ENCODE measurements around the gene AMZ2.
"Not testable (repeated sequence)": the region's sequence is repeated elsewhere in the genome, so short reads cannot be mapped to it uniquely, and the experiment has no call there.

AMZ2 gene, protein sequence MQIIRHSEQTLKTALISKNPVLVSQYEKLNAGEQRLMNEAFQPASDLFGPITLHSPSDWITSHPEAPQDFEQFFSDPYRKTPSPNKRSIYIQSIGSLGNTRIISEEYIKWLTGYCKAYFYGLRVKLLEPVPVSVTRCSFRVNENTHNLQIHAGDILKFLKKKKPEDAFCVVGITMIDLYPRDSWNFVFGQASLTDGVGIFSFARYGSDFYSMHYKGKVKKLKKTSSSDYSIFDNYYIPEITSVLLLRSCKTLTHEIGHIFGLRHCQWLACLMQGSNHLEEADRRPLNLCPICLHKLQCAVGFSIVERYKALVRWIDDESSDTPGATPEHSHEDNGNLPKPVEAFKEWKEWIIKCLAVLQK

DNA sequence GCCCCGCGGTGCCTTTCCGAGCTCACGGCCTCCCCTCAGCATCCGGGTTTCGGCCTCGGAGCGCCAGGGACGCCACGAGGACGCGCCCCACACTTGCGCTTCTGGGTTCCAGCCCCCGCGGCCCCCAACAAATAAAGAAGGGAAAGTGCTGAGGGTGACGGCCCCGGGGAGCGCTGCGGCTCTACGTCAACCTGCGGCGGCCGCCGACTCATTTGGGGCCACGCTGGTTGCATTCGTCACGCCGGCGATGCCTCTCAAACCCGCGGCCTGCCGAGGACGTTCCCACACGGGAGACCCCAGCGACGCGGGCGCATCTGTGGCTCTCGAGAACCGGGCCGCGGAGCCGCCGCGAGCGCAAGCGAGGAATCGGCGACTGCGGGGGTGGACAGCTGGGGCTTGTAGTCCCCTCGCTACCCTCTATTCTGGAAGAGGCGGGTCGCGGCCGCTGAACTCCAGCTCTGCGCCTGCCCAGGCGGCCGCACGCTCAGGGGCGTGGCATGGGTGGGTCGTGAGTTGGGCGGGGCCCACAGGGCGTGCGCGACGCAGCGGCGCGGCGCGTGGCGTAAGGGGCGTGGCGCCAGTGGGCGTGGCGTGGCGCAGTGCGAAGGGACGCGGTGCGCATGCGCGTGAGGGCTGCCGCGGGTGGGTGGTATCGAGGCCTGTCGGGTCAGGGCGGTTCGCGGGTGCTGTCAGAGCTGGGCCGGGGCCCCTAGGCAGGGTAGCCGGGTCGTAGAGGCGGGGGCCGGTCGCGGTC lies at the start of gene AMZ2:
Gene AMZ2, plus strand, starts transcription at position 599 of the 754 bp plus-strand sequence. CDS start 2,145 bp downstream, outside the sequence.
- DNase-seq: peak; percentile 90

DNA sequence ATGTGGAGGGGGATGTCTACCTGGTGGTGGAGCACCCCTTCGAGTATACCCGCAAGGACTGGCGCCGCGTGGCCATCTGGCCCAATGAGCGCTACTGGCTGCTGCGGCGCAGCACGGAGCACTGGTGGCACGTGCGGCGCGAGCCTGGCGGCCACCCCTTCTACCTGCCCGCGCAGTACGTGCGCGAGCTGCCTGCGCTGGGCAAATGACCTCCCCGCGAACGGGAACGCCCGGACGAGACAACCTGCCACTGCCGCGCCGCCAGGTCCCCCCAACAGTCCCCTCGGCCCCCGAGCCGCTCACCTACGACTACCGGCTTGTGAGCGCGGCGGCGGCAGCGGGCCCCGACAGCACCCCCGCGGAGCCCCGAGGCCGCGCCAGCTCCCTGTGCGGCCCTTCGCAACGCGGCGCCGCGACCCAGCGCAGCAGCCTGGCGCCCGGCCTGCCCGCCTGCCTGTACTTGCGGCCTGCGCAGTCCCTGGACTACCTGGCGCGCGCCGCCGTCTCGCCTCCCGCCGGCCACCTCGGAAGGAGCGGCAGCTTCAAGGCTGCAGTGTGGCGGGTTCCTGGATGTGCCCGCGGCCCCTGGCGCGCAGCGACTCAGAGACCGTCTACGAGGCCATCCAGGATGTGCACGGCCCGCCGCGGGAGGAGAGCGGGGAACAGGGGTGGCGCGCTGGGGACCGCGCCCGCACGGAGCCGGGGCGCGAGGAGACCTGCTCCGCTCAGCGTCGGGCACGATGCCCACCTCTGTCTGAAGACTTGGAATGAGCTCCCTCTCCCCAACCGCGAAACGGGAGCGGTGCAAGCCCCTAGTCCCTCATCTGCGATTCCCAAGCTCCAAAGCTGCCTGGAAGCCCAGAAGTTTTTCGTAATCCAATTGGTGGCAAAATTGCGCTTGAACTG lies 48.7 kb upstream of the AMZ2 start:
- DNase-seq: peak; percentile 40

DNA sequence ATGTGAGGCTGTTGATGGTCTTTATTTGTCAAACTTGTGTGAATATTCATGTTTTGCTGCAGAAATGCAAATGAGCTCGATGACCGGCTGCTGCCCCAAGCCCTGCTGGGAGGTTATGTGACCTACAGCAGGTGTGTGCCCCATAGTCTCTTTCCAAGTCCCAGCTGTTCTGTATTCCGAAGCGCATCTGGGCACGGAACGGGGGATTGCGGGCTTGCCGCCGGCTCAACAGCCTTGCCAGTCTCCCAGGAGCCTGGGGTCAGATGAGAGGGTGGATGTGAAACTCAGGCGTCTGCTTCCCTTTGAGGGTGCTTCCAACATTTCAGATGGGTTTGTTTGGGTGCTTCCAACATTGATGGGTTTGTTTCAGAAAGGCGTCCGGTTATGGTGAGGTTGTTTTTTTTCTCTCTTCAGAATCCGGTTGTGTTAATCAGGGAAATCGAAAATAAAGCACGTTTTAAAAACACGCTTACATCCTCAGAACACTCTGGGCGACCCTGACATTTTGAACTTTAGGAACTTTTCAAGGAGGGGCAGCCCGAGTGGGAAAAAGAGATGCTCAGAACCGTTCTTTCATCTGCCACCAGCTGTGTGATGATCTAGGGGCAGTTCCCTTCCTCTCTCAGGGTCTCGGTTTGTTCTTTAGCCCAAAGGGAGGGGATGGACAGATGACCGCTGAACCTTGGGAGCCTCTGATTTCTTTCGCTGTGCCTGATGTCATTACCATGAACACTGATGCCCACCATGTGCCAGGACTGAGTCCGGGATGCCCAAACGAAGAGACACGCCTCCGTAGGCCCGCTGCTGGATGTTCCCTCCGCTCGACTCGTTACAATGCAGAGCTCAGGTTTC lies 47.8 kb upstream of the AMZ2 start:
- no peak for DNase-seq

DNA sequence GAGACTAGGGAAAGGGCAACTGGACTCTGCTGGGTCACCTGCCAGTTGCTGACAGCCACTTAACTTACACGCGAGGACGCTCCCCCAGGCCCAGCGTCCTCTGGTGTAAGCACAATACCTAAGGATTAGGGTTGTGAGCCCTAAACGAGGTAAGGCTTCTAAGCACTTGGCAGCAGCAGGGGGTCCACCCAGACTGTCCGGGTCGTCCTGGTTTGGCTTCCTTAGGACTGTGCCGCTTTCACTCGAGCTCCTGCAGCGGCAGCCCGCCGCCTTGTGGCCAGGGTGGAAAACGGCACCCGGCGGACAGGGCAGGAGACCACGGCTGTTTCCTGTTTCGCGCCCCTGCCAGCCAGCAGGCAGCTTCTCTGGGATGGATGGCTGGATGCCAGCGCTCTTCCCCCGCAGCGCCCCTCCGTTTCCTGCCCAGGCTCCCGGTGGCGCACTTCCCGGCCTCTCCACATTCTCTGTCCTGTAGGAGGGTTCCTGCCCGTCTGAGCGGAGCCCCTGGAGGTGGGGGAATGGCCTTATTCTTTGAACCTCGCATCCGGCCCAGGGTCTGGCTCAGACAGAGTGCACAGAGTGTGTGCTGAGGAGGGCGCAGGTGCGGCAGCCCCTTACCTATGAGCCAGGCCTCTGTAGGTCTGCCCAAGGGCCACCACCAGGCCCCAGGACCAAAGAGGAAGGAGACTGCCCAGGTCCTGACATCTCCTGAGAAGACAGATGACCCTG lies 47.0 kb upstream of the AMZ2 start:
- peak; percentile 92 for DNase-seq

DNA sequence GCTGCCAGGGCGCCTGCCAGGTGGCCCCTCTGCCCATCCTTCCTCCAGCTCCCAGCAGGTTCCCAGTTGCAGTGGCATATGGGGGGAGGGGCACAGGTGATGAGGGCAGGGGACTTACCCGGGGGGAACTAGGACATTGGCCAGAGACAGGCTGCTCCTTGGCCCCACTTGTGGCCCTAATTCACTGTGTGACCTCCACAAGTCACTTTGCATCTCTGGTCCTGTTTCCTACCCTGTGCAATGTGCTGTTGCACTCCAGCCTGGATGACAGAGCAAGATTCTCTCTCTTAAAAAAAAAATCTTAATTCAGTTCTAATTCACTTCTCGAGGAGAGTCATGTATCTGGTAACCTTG lies 46.4 kb upstream of the AMZ2 start:
- DNase-seq: not testable (repeated sequence)

DNA sequence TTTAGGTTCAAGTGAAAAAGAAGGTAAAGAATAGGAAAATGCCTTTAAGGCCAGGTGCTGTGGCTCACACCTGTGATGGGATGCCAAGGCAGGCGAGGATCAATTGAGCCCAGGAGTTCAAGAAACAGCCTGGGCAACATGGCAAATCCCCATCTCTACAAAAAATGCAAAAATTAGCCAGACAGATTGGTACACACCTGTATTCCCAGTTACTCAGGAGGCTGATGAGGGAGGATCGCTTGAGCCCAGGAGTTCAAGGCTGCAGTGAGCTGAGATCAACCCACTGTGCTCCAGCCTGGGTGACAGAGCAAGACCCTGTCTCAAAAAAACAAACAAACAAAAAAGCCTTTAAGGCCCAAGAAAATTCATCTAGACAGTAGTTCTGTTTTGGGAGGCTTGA lies 45.5 kb upstream of the AMZ2 start:
- DNase-seq: not testable (repeated sequence)

DNA sequence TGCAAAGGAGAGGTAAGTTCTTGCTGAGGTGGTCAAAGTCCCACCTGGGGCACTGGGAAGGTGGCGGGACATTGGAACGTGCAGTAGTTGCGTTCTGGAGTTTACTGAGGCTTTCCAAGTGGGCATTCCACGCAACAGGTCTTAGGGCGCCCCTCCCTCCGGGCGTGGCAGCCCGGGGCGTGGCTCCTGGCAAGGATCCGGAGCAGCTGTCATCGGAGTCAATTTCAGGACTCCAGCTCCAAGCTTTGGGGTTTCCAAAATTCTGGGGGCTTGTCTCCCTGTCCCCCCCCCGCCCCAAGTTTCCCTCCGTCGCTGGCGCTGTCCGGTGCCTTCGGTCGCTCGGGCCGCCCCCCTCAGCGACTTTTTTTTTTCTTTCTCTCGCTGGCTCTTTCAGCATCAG lies 43.1 kb upstream of the AMZ2 start:
- DNase-seq: no peak

DNA sequence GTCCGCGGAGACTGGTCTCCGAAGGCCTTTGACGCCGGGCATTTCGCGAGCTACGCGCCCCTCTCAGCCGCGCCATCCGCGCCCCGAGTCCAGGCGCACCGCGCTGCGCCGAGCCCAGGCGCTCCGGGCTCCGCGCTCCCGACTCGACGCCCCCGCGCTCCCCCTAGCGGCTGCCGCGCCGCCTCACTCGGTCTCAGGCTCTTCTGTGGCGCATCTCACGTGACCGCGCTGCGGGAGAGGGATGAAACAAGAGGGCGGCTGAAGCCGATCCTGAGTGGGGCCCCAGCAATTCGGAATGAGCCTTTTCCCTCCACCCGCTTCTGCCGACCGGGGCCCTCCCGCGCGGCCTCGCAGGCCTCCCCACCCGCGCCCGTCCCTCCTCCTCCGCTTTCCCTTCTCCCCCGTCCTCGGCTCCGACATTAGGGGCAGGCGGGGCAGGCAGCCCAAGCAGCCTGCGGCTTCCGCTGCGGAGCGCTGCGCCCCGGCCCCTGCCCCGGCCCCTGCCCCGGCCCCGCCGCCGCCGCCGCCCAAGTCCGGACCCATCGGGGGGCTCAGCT lies 42.5 kb upstream of the AMZ2 start:
- DNase-seq: peak; percentile 91

DNA sequence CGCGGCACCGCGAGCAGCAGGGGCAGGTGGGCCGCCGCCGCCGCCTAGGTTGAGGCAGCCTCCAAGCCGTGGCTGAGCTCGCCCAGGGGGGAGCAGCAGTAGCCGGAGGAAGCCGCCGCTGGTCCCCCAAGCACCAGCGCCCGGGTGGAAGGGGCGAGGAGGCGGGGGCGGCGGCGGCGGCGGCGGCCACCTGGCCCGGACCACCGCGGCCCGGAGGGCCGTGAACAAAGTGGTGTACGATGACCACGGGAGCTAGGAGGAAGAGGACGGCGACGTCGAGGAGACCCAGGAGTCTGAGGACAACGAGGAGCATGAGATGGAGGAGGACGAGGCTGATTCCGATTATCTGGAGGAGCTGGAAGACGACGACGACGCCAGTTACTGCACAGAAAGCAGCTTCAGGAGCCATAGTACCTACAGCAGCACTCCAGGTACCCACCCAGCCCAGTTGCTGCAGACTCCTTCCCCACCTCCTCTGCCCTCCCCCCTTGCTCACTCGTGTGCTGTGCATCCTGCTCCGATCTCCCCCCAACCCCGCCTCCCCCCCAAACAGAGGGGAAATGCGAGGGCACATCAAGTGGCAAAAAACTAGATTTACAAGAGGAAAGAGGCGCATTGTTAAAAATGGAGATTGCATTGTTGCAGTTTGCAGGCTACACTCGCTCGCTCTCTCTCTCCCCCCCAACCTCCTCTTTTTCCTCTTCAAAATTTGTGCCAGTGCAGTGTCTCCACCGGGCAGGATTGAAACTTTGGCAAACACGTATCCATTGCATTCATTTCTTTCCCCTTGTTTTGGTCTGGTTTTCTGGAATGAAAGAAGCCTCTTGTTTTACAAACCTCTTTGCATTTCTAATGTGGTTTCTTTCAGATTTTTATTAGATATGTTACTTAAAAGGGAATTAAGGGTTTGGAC lies 41.8 kb upstream of the AMZ2 start:
- DNase-seq: peak; percentile 54

DNA sequence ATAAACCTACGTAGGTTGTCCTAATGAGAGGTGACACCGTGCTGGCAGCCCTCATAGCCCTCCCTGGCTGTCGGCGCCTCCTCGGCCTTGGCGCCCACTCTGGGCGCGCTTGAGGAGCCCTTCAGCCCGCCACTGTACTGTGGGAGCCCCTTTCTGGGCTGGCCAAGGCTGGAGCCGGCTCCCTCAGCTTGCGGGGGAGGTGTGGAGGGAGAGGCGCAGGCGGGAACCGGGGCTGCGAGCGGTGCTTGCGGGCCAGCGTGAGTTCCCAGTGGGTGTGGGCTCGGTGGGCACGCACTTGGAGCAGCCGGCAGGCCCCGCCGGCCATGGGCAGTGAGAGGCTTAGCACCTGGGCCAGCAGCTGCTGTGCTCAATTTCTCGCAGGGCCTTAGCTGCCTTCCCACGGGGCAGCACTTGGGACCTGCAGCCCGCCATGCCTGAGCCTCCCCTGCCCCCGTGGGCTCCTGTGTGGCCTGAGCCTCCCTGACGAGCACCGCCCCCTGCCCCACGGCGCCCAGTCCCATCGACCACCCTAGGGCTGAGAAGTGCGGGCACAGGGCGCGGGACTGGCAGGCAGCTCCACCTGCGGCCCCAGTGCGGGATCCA lies 40.1 kb upstream of the AMZ2 start:
- DNase-seq: no peak

DNA sequence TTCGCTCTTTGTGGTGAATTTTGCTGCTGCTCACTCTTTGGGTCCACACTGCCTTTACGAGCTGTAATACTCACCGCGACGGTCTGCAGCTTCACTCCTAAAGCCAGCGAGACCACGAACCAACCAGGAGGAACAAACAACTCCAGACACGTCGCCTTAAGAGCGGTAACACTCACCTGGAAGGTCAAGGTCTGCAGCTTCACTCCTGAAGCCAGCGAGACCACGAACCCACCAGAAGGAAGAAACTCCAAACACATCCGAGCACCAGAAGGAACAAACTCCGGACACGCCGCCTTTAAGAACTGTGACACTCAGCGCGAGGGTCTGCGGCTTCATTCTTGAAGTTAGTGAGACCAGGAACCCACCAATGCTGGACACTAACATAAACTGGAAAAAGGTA lies 39.2 kb upstream of the AMZ2 start:
- DNase-seq: not testable (repeated sequence)

DNA sequence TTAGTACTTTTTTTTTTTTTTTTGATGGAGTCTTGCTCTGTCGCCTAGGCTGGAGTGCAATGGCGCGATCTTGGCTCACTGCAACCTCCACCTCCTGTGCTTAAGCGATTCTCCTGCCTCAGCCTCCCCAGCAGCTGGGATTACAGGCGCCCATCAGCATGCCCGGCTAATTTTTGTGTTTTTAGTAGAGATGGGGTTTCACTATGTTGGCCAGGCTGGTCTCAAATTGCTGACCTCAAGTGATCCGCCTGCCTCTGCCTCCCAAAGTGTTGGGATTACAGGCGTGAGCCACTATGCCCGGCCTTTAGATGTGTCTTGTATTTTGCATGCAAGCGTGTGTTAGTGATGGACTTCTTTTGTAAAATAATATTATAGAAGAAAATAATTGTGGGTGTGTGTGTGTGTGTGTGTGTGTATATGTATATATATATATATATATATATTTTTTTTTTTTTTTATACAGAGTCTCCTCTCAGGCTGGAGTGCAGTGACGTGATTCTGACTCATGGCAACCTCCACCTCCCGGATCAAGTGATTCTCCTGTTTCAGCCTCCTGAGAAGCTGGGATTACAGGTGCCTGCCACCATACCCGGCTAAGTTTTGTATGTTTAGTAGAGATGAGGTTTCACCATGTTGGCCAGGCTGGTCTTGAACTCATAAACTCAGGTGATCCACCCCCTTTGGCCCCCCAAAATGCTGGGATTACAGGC lies 38.5 kb upstream of the AMZ2 start:
- not testable (repeated sequence) for DNase-seq

DNA sequence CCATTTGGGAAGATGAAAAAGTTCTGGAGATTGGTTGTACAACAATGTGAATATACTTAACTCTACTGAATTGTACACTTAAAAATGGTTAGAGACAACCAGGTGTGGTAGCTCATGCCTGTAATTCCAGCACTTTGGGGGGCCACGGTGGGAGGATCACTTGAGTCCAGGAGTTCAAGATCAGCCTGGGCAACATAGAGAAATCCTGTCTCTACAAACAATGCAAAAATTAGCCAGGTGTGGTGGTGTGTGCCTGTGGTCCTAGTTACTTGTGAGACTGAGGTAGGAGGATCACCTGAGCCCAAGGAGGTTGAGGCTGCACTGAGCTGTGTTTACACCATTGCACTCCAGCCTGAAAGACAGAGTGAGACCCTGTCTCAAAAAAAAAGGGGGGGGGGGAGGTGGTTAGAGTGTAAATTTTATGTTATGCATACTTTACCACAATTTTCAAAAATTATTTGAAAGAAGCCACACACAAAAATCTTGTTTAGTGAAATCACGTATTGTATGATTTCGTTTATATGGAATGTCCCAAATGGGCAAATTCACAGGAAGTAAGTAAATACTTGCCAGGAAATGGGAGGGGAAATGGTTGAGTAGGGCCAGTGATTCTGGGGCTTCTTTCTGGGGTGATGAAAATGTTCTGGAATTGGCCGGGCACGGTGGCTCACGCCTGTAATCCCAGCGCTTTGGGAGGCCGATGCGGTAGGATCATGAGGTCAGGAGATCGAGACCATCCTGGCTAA lies 37.1 kb upstream of the AMZ2 start:
- no peak for DNase-seq

DNA sequence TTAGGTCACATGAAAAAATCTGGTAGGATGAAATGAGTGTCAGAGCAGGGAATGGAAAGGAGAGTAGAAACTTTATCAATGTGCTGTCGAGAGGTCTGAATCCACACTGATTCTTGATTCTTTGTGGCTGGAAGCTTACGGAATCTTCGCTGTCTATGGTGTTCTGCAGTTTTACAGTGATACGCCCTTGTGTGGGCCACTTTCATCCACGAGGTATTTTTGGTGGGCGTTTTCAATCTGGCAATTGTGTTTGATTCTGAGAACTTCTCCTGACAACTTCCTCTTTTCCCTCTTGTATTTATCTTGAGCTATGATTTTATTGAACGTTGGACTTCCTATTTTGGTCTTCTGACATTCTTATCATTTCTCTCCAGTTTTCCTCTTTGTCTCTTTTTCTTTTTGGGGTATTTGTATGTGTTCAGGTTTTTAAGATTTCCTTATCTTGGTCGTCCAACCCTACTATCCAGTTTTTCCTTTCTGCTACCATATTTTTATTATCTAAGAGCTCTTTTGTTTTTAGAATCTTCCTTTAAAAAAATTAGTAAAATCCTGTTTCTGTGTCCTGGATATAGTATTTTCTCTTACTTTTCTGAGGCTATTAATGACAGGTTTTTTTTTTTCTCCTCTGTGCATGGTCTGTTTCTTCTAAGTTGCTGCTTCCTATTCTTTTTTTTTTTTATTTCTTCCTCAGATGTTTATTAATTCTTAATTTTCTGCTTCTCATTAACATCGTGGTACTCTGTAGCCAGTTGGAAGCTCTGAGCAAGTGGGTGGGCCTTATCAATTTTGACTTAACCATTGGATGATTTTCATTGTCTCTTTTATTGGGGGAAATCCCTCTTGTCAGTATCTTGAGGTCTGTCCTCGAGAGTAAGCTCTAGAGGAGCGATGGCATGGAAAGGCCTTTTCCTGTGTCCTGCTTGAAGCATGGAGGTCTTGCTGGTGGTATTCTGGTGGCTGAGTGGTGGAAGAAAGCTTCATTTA lies 34.1 kb upstream of the AMZ2 start:
- DNase-seq: not testable (repeated sequence)

DNA sequence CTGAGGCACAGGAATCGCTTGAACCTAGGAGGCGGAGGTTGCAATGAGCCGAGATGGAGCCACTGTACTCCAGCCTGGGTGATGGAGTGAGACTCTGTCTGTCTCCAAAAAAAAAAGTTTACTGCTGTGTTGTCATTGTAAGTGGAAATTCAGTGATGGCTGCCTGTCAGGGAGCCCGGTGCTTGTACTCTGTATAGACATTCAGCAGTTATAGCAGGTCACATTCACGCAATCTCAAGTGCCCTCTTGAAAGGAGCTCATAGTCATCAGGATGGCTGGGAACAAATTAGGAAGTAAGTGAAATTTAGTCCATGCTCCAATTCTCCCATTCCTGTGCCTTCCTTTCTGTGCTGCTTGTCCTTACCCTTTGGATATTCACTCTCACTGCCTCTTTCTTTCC lies 32.4 kb upstream of the AMZ2 start:
- DNase-seq: not testable (repeated sequence)

DNA sequence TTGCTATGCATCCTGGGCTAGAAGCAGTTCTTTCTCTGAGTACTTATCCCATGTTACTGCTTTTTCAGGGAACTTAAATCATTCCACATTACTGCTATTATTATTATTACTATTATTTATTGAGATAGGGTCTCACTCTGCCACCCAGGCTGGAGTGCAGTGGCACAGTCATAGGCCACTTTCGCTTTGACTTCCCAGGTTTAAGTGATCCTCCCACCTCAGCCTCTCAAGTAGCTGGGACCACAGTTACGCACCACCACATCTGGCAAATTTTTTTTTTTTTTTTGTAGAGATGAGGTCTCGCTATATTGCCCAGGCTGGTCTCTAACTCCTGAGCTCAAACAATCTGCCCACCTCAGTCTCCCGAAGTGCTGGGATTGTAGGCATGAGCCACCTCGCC lies 28.4 kb upstream of the AMZ2 start:
- not testable (repeated sequence) for DNase-seq

DNA sequence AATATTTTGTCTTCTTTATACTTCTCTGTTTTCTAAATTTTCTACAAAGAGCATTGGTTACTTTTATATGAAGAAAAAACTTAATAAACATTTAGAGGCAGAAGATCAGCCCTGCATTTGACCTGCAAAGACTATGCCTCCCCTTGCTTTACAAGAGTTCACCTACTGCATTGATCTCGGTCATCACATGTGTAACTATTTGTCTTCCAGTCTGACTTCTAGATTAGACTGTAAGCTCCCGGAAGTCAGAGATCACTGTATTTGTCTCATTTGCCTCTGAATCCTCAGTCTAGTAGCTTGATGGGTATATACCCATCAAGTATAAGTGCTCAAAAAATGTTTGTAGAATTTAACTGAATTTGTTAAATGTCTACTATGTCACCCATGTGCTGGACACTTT lies 27.7 kb upstream of the AMZ2 start:
- DNase-seq: not testable (repeated sequence)

Data from NCI-H510A treated with DMSO at 0.1 percent for 48 hours (cell line).